ENCODE measurements around the gene TMEM163.
"Not testable (repeated sequence)": the region's sequence is repeated elsewhere in the genome, so short reads cannot be mapped to it uniquely, and the experiment has no call there.

TMEM163 gene

GRCh38 chr2:134594399-134594798, 124.4 kb downstream of the TMEM163 start:
- FAIRE-seq, result no peak
- no peak for TF ChIP-seq POU2F2 (IDR thresholded peaks at IDR 0.05; ENCODE audit: low read depth, low read length)
- no peak for TF ChIP-seq SPI1 (IDR thresholded peaks at IDR 0.05; ENCODE audit: low read depth, low read length)
- no peak for TF ChIP-seq PAX5 (IDR thresholded peaks at IDR 0.05; ENCODE audit: insufficient read depth, low read length, severe bottlenecking)
- TF ChIP-seq POLR2A (IDR thresholded peaks at IDR 0.05; ENCODE audit: low read depth, low read length), result no peak
- no peak for TF ChIP-seq TAF1 (IDR thresholded peaks at IDR 0.05; ENCODE audit: low read depth, low read length)
- no peak for TF ChIP-seq POLR2AphosphoS5 (IDR thresholded peaks at IDR 0.05; ENCODE audit: low read depth, low read length)

GRCh38 chr2:134593519-134593918, 125.3 kb downstream of the TMEM163 start:
- TF ChIP-seq TAF1 (IDR thresholded peaks at IDR 0.05; ENCODE audit: low read depth, low read length), result no peak
- TF ChIP-seq POU2F2 (IDR thresholded peaks at IDR 0.05; ENCODE audit: low read depth, low read length), result no peak
- TF ChIP-seq SPI1 (IDR thresholded peaks at IDR 0.05; ENCODE audit: low read depth, low read length), result no peak
- no peak for TF ChIP-seq POLR2AphosphoS5 (IDR thresholded peaks at IDR 0.05; ENCODE audit: low read depth, low read length)
- no peak for TF ChIP-seq PAX5 (IDR thresholded peaks at IDR 0.05; ENCODE audit: insufficient read depth, low read length, severe bottlenecking)
- TF ChIP-seq POLR2A (IDR thresholded peaks at IDR 0.05; ENCODE audit: low read depth, low read length), result no peak
- no peak for FAIRE-seq

More at GRCh38 chr2:134594399-134594798, 124.4 kb downstream of the TMEM163 start:
- no peak for DNase-seq (ENCODE audit: insufficient read length, low spot score)

GRCh38 chr2:134592377-134592776, 126.4 kb downstream of the TMEM163 start:
- DNase-seq (ENCODE audit: insufficient read length, low spot score) (no peak), FAIRE-seq (no peak)
- TF ChIP-seq PAX5 (IDR thresholded peaks at IDR 0.05; ENCODE audit: insufficient read depth, low read length, severe bottlenecking) (no peak), POLR2AphosphoS5 (IDR thresholded peaks at IDR 0.05; ENCODE audit: low read depth, low read length) (no peak), POU2F2 (IDR thresholded peaks at IDR 0.05; ENCODE audit: low read depth, low read length) (no peak), TAF1 (IDR thresholded peaks at IDR 0.05; ENCODE audit: low read depth, low read length) (no peak), SPI1 (IDR thresholded peaks at IDR 0.05; ENCODE audit: low read depth, low read length) (no peak), POLR2A (IDR thresholded peaks at IDR 0.05; ENCODE audit: low read depth, low read length) (no peak)

More at GRCh38 chr2:134593519-134593918, 125.3 kb downstream of the TMEM163 start:
- DNase-seq (ENCODE audit: insufficient read length, low spot score), result no peak

- TF ChIP-seq POLR2AphosphoS5 (IDR thresholded peaks at IDR 0.05; ENCODE audit: low read depth, low read length) (no peak), POU2F2 (IDR thresholded peaks at IDR 0.05; ENCODE audit: low read depth, low read length) (no peak), PAX5 (IDR thresholded peaks at IDR 0.05; ENCODE audit: insufficient read depth, low read length, severe bottlenecking) (no peak)
- DNase-seq (ENCODE audit: insufficient read length, low spot score), result no peak
- no peak for FAIRE-seq
Measured at GRCh38 chr2:134591526-134591925, 127.3 kb downstream of the TMEM163 start.

GRCh38 chr2:134590679-134591078, 128.1 kb downstream of the TMEM163 start:
- no peak for TF ChIP-seq SPI1 (IDR thresholded peaks at IDR 0.05; ENCODE audit: low read depth, low read length)
- no peak for TF ChIP-seq TAF1 (IDR thresholded peaks at IDR 0.05; ENCODE audit: low read depth, low read length)
- TF ChIP-seq POU2F2 (IDR thresholded peaks at IDR 0.05; ENCODE audit: low read depth, low read length), result no peak
- TF ChIP-seq POLR2A (IDR thresholded peaks at IDR 0.05; ENCODE audit: low read depth, low read length), result no peak
- no peak for TF ChIP-seq POLR2AphosphoS5 (IDR thresholded peaks at IDR 0.05; ENCODE audit: low read depth, low read length)
- TF ChIP-seq PAX5 (IDR thresholded peaks at IDR 0.05; ENCODE audit: insufficient read depth, low read length, severe bottlenecking), result no peak
- no peak for FAIRE-seq
- no peak for DNase-seq (ENCODE audit: insufficient read length, low spot score)

GRCh38 chr2:134589171-134590083, 129.4 kb downstream of the TMEM163 start:
- FAIRE-seq; DNase-seq (ENCODE audit: insufficient read length, low spot score): not testable (repeated sequence)

- DNase-seq (ENCODE audit: insufficient read length, low spot score), result no peak
- TF ChIP-seq TAF1 (IDR thresholded peaks at IDR 0.05; ENCODE audit: low read depth, low read length) (no peak), POU2F2 (IDR thresholded peaks at IDR 0.05; ENCODE audit: low read depth, low read length) (no peak), SPI1 (IDR thresholded peaks at IDR 0.05; ENCODE audit: low read depth, low read length) (no peak), PAX5 (IDR thresholded peaks at IDR 0.05; ENCODE audit: insufficient read depth, low read length, severe bottlenecking) (no peak), POLR2AphosphoS5 (IDR thresholded peaks at IDR 0.05; ENCODE audit: low read depth, low read length) (no peak), POLR2A (IDR thresholded peaks at IDR 0.05; ENCODE audit: low read depth, low read length) (no peak)
- FAIRE-seq, result no peak
Measured at GRCh38 chr2:134588556-134588955, 130.2 kb downstream of the TMEM163 start.

GRCh38 chr2:134586326-134586965, 132.4 kb downstream of the TMEM163 start:
- no peak for TF ChIP-seq POU2F2 (IDR thresholded peaks at IDR 0.05; ENCODE audit: low read depth, low read length)
- TF ChIP-seq POLR2A (IDR thresholded peaks at IDR 0.05; ENCODE audit: low read depth, low read length), result no peak
- no peak for TF ChIP-seq PAX5 (IDR thresholded peaks at IDR 0.05; ENCODE audit: insufficient read depth, low read length, severe bottlenecking)
- DNase-seq (ENCODE audit: insufficient read length, low spot score) (no peak), FAIRE-seq (peak; percentile 62)

- DNase-seq (ENCODE audit: insufficient read length, low spot score), result no peak
- TF ChIP-seq TAF1 (IDR thresholded peaks at IDR 0.05; ENCODE audit: low read depth, low read length), result no peak
- no peak for TF ChIP-seq SPI1 (IDR thresholded peaks at IDR 0.05; ENCODE audit: low read depth, low read length)
- TF ChIP-seq POLR2AphosphoS5 (IDR thresholded peaks at IDR 0.05; ENCODE audit: low read depth, low read length), result no peak
- TF ChIP-seq PAX5 (IDR thresholded peaks at IDR 0.05; ENCODE audit: insufficient read depth, low read length, severe bottlenecking), result no peak
- TF ChIP-seq POU2F2 (IDR thresholded peaks at IDR 0.05; ENCODE audit: low read depth, low read length), result no peak
- TF ChIP-seq POLR2A (IDR thresholded peaks at IDR 0.05; ENCODE audit: low read depth, low read length), result no peak
- peak; percentile 52 for FAIRE-seq
Measured at GRCh38 chr2:134583997-134584520, 134.7 kb downstream of the TMEM163 start.
